Kidney capillary endothelial cell (primary cell): Measurements from ENCODE around the gene GORASP2.

ENCODE experiments used
- DNase-seq: peaks from one replicate; pipeline ENCODE4 v3.0.0-alpha.2; 2018; ENCODE audit warnings: low spot score

Gene GORASP2

GRCh38 chr2:170999654-171000053 lies 70.6 kb downstream of the GORASP2 start:
- no peak for DNase-seq

- no peak for DNase-seq
These were observed 75.3 kb downstream of the GORASP2 start for GRCh38 chr2:171004363-171004762.

- DNase-seq: no peak
These were observed 75.8 kb downstream of the GORASP2 start for GRCh38 chr2:171004833-171005232.

GRCh38 chr2:171008550-171009205 lies 79.6 kb downstream of the GORASP2 start:
- DNase-seq: no peak

GRCh38 chr2:171009386-171009785 lies 80.3 kb downstream of the GORASP2 start:
- DNase-seq: no peak

- no peak for DNase-seq
These were observed 84.8 kb downstream of the GORASP2 start for GRCh38 chr2:171013851-171014250.

GRCh38 chr2:171016125-171016524 lies 87.1 kb downstream of the GORASP2 start:
- DNase-seq: no peak
